WTC11 (cell line): ENCODE data around the gene METRN. TPM values are rescaled to one million over a fixed set of nuclear protein-coding genes. Genes with fewer than 3 reads are reported as not detected.

Experiments
- ATAC-seq: fragments of 200-7000 bp; cut with Tn5 transposase; 2 replicates; pipeline ENCODE4 v1.10.0; 2021; ENCODE audit warnings: mild to moderate bottlenecking, moderate library complexity
- CTCF ChIA-PET: fragments of 300-600 bp; sonication (Branson Sonifier 250); formaldehyde crosslinking; loops from one replicate; lab custom pipeline; 2021; ENCODE audit warnings: antibody characterized with exemption; lab: Charles Lee
- POLR2A ChIA-PET: fragments of 350-600 bp; sonication (Branson Sonifier 250); formaldehyde crosslinking; loops from one replicate; lab custom pipeline; 2021; ENCODE audit warnings: antibody characterized with exemption; lab: Charles Lee
- DNase-seq: peaks from one replicate; pipeline ENCODE4 v3.0.0; 2021; ENCODE audit warnings: low spot score
- H3K27ac Mint-ChIP-seq: 2 replicates; pipeline ENCODE4 v1.8.0; 2021; ENCODE audit warnings: mixed read lengths
- H3K27me3 Mint-ChIP-seq: 2 replicates; pipeline ENCODE4 v1.8.0; 2021; ENCODE audit warnings: low read depth, mild to moderate bottlenecking, moderate library complexity, mixed read lengths
- H3K36me3 Mint-ChIP-seq: 2 replicates; pipeline ENCODE4 v1.8.0; 2021; ENCODE audit warnings: mixed read lengths
- H3K4me1 Mint-ChIP-seq: 2 replicates; pipeline ENCODE4 v1.8.0; 2022; ENCODE audit warnings: mixed read lengths
- H3K4me3 Mint-ChIP-seq: 2 replicates; pipeline ENCODE4 v1.8.0; 2021; ENCODE audit warnings: mild to moderate bottlenecking, moderate library complexity, mixed read lengths
- H3K9me3 Mint-ChIP-seq: 2 replicates; pipeline ENCODE4 v1.8.0; 2021; ENCODE audit warnings: mixed read lengths
- ATF1 ChIP-seq: sonication (generic); formaldehyde crosslinking; IDR thresholded peaks from 2 replicates; pipeline ENCODE4 v1.8.1; 2023; ENCODE audit warnings: mild to moderate bottlenecking, moderate library complexity, missing genetic modification reagents
- CREM ChIP-seq: sonication (generic); formaldehyde crosslinking; IDR thresholded peaks from 2 replicates; pipeline ENCODE4 v1.8.1; 2022; ENCODE audit warnings: mild to moderate bottlenecking, missing genetic modification reagents, moderate library complexity
- ESRRA ChIP-seq: sonication (generic); formaldehyde crosslinking; IDR thresholded peaks from 2 replicates; pipeline ENCODE4 v1.8.1; 2022; ENCODE audit warnings: mild to moderate bottlenecking, missing genetic modification reagents, borderline replicate concordance
- FOXK1 ChIP-seq: sonication (generic); formaldehyde crosslinking; IDR thresholded peaks from 2 replicates; pipeline ENCODE4 v1.8.0; 2022; ENCODE audit warnings: mild to moderate bottlenecking, moderate library complexity, missing genetic modification reagents
- FOXP1 ChIP-seq: sonication (generic); formaldehyde crosslinking; IDR thresholded peaks from 2 replicates; pipeline ENCODE4 v1.8.0; 2022; ENCODE audit warnings: missing genetic modification reagents, mild to moderate bottlenecking, moderate library complexity, borderline replicate concordance
- JAZF1 ChIP-seq: fragments of 250-450 bp; sonication (Bioruptor Pico); IDR thresholded peaks from 2 replicates; pipeline ENCODE4 v1.9.0; 2021; ENCODE audit warnings: moderate library complexity, mild to moderate bottlenecking, inconsistent platforms
- KAT7 ChIP-seq: sonication (generic); formaldehyde crosslinking; IDR thresholded peaks from 2 replicates; pipeline ENCODE4 v1.8.1; 2023; ENCODE audit warnings: missing genetic modification reagents, mild to moderate bottlenecking, borderline replicate concordance
- PRDM15 ChIP-seq: sonication (generic); formaldehyde crosslinking; IDR thresholded peaks from 2 replicates; pipeline ENCODE4 v1.8.0; 2022; ENCODE audit warnings: missing genetic modification reagents
- PRRX2 ChIP-seq: fragments of 250-450 bp; sonication (Bioruptor Pico); IDR thresholded peaks from 2 replicates; pipeline ENCODE4 v1.8.0; 2021; ENCODE audit warnings: mild to moderate bottlenecking
- SP1 ChIP-seq: sonication (generic); formaldehyde crosslinking; conservative IDR thresholded peaks from 2 replicates; pipeline ENCODE4 v1.8.1; 2022; ENCODE audit warnings: missing genetic modification reagents
- TCF7 ChIP-seq: sonication (generic); formaldehyde crosslinking; IDR thresholded peaks from 2 replicates; pipeline ENCODE4 v1.8.0; 2022; ENCODE audit warnings: mild to moderate bottlenecking, low read depth, missing genetic modification reagents, moderate library complexity
- TEAD4 ChIP-seq: sonication (generic); formaldehyde crosslinking; IDR thresholded peaks from 2 replicates; pipeline ENCODE4 v1.8.0; 2022; ENCODE audit warnings: mild to moderate bottlenecking, missing genetic modification reagents
- USF1 ChIP-seq: sonication (generic); formaldehyde crosslinking; IDR thresholded peaks from 2 replicates; pipeline ENCODE4 v1.8.0; 2022; ENCODE audit warnings: mild to moderate bottlenecking, missing genetic modification reagents
- USF2 ChIP-seq: sonication (generic); formaldehyde crosslinking; IDR thresholded peaks from 2 replicates; pipeline ENCODE4 v1.8.1; 2023; ENCODE audit warnings: mild to moderate bottlenecking, missing genetic modification reagents, moderate library complexity
- ZBTB21 ChIP-seq: sonication (generic); formaldehyde crosslinking; IDR thresholded peaks from 2 replicates; pipeline ENCODE4 v1.8.1; 2023; ENCODE audit warnings: mild to moderate bottlenecking, missing genetic modification reagents, borderline replicate concordance
- ZNF281 ChIP-seq: sonication (generic); formaldehyde crosslinking; IDR thresholded peaks from 2 replicates; pipeline ENCODE4 v1.8.0; 2023; ENCODE audit warnings: mild to moderate bottlenecking, missing genetic modification reagents
- ZNF416 ChIP-seq: fragments of 250-450 bp; sonication (Bioruptor Pico); IDR thresholded peaks from 2 replicates; pipeline ENCODE4 v1.9.0; 2021; ENCODE audit warnings: mild to moderate bottlenecking, inconsistent platforms
- ZNF425 ChIP-seq: fragments of 250-450 bp; sonication (Bioruptor Pico); conservative IDR thresholded peaks from 2 replicates; pipeline ENCODE4 v1.9.0; 2021; ENCODE audit warnings: mild to moderate bottlenecking
- ZNF671 ChIP-seq: fragments of 250-450 bp; sonication (Bioruptor Pico); IDR thresholded peaks from 2 replicates; pipeline ENCODE4 v1.8.0; 2021; ENCODE audit warnings: mild to moderate bottlenecking
- total RNA-seq: library from RNA; stranded (reverse); gene quantifications from 3 replicates; pipeline ENCODE4 v1.2.3, GENCODE V29; 2021
- TF ChIP-seq, protein P1 (sequence below): sonication (generic); formaldehyde crosslinking; IDR thresholded peaks from 2 replicates; pipeline ENCODE4 v1.8.0; 2023; ENCODE audit warnings: missing genetic modification reagents
- TF ChIP-seq, protein P2 (sequence below): fragments of 250-450 bp; sonication (Bioruptor Pico); IDR thresholded peaks from 2 replicates; pipeline ENCODE4 v1.9.0; 2021; ENCODE audit warnings: mild to moderate bottlenecking

METRN gene
- total RNA-seq, 1 experiment from 2014 or later, result 30.9 TPM

GRCh38 chr16:674968-675883 is 39.7 kb upstream of the METRN start, which contains the start of gene RHBDL1:
Gene RHBDL1, plus strand, starts transcription at chr16:675671. Its CDS starts 120 bp downstream, at chr16:675791.
- ATAC-seq, result peak; percentile 10
- 0 out of 2 replicates have a peak within 1 kb of the TSS, but pooled peaks have one; percentile 27 for H3K27ac Mint-ChIP-seq
- ChIA-PET POLR2A (interaction anchor here (0.5 to 1.5 kb wide), 4 partner anchors 15 to 1559 kb away, joined by 3 to 4 read pairs (median 3); partner anchors contain the start of gene WDR24), CTCF (interaction anchor here (0.5 to 2.8 kb wide), 25 partner anchors 7 to 284 kb away, joined by 3 to 16 read pairs (median 4); partner anchors contain the start of genes CIAO3, METTL26, RHOT2 and WDR24)
- H3K27me3 Mint-ChIP-seq, result no peaks in the 10 kb centered on the region
- H3K4me3 Mint-ChIP-seq, result peak within 1 kb of the TSS; percentile 70
- H3K4me1 Mint-ChIP-seq, result peaks cover 14% of the 10 kb centered on the region
- peak; percentile 60 for DNase-seq
- H3K36me3 Mint-ChIP-seq, result peaks cover 7% of the 10 kb centered on the region
- no peaks in the 10 kb centered on the region for H3K9me3 Mint-ChIP-seq
- TF ChIP-seq CREM (CRISPR knock-in tag) (no peak), PRRX2 (CRISPR knock-in tag) (peak; percentile 71; the same call in 1 of the 2 replicates), USF2 (CRISPR knock-in tag) (no peak), TEAD4 (CRISPR knock-in tag) (no peak), PRDM15 (CRISPR knock-in tag) (peak; percentile 32; the same call in 1 of the 2 replicates), TCF7 (CRISPR knock-in tag) (no peak), JAZF1 (CRISPR knock-in tag) (no peak), USF1 (CRISPR knock-in tag) (no peak), FOXP1 (peak; percentile 59), ZNF425 (CRISPR knock-in tag) (no peak), ATF1 (CRISPR knock-in tag) (no peak), ZBTB21 (CRISPR knock-in tag) (no peak), ESRRA (CRISPR knock-in tag) (0 out of 2 replicates have a peak, but pooled peaks have one; percentile 7), KAT7 (CRISPR knock-in tag) (no peak), FOXK1 (CRISPR knock-in tag) (0 out of 2 replicates have a peak, but pooled peaks have one; percentile 33), ZNF281 (peak; percentile 81; the same call in 1 of the 2 replicates), ZNF416 (CRISPR knock-in tag) (peak; percentile 91), ZNF671 (peak; percentile 77; the same call in 1 of the 2 replicates), SP1 (CRISPR knock-in tag) (peak; percentile 38)
- TF ChIP-seq, protein P1, sequence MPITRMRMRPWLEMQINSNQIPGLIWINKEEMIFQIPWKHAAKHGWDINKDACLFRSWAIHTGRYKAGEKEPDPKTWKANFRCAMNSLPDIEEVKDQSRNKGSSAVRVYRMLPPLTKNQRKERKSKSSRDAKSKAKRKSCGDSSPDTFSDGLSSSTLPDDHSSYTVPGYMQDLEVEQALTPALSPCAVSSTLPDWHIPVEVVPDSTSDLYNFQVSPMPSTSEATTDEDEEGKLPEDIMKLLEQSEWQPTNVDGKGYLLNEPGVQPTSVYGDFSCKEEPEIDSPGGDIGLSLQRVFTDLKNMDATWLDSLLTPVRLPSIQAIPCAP (CRISPR knock-in tag), result 0 out of 2 replicates have a peak, but pooled peaks have one; percentile 17
- TF ChIP-seq, protein P2, sequence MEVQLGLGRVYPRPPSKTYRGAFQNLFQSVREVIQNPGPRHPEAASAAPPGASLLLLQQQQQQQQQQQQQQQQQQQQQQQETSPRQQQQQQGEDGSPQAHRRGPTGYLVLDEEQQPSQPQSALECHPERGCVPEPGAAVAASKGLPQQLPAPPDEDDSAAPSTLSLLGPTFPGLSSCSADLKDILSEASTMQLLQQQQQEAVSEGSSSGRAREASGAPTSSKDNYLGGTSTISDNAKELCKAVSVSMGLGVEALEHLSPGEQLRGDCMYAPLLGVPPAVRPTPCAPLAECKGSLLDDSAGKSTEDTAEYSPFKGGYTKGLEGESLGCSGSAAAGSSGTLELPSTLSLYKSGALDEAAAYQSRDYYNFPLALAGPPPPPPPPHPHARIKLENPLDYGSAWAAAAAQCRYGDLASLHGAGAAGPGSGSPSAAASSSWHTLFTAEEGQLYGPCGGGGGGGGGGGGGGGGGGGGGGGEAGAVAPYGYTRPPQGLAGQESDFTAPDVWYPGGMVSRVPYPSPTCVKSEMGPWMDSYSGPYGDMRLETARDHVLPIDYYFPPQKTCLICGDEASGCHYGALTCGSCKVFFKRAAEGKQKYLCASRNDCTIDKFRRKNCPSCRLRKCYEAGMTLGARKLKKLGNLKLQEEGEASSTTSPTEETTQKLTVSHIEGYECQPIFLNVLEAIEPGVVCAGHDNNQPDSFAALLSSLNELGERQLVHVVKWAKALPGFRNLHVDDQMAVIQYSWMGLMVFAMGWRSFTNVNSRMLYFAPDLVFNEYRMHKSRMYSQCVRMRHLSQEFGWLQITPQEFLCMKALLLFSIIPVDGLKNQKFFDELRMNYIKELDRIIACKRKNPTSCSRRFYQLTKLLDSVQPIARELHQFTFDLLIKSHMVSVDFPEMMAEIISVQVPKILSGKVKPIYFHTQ (CRISPR knock-in tag), result 0 out of 2 replicates have a peak, but pooled peaks have one; percentile 69
